GM19025 (cell line): ENCODE data around the gene METTL21C.

Source experiments
- ATAC-seq: cut with Tn5 transposase; IDR thresholded peaks from one replicate; pipeline ENCODE4 v1.9.1; 2021; ENCODE audit warnings: mild to moderate bottlenecking, low read depth, moderate library complexity; ENCODE audit not compliant: unreplicated experiment

Gene METTL21C

DNA sequence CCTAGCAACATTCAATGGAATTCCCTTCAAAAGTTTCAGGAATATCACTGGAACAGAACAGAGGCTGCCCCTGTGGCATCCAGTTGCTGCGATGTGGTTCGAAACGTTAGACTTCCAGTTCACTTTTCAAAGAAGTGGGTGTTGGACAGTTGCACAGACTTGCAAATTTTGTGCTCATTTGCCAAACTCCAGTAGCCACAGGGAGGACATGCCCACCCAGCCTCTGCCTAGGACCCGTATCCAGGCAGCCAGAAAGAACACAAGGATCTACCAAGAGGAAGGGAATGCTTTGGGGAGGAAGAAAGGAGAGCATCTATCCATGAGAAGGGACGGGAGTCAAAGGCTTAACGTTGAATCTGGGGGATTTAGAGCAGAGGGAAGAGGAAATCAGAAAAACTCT, at the start of gene METTL21C:
TSS of gene METTL21C (minus strand) at position 108 of the 400 bp plus-strand sequence. CDS start 546 bp downstream, outside the sequence.
- no peak for ATAC-seq

DNA sequence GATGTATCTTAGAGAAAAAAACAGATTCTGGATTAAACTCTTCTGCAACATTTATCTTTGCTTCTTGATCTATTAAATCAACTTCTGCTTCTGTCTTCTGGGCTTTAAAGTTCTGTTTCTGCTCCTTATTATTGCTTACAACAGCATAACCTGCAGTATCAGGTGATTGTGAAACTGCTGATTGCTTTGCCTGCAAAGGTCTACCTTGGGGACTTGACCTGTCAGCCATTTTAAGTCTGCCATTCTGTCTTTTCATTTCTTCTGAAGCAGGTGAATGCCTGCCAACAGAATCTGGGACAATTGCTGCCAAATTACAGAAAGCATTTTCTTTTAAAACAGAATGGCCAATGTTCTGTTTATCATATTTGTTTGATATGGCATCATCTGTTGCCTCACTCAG, 47.7 kb upstream of the METTL21C start:
- no peak for ATAC-seq

DNA sequence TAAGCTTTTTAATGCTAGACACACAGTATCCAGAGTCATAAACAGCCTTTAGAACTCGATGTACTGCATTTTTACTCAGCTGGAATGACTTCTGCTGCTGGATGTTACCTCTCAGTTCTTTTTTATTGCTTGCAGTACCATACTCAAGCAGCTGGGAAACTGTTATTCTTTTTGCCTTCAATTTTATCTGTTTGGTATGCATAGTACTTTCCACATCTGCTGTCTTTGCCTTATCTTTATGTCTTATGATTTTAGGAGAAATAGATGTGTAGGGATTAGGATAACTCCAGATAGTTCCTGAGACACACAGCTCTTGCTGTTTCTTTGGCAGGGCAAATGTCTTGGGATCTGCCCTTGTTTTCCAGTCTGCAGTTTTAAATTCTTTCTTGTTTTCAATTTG, 47.3 kb upstream of the METTL21C start:
- ATAC-seq, result no peak

DNA sequence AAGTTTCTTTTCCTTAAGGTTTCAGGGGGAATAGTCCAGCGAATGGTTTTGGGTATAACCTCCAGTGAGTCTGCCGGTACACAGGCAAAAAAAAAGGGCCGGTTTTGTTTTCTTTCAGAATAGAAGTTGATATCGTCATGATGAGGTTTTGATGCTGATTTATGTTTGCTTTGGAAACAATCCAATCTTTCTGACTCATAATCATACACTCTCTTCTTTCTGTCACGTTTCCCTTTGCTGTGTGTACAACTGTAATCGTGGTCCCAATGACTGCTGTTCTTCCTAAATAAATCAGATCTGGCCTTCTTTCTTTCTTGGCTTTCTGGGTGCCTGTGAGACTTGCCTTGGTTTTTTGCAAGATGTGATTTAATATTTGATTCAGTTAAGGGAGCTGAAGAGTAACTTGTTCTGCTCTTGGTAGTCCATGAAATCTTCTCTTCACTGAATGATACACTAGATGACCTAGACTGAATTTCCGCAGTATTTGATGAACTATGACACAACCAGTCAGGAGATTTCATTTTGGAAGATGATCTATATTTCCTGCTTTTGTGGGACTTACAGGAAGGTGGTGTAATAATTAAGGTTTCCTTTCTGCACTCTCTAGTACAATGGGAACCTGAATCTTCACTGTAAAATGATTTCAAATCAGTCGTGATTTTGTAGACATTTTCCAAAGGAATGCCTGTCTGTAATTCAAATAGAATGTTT, 34.9 kb upstream of the METTL21C start:
- ATAC-seq, result no peak

DNA sequence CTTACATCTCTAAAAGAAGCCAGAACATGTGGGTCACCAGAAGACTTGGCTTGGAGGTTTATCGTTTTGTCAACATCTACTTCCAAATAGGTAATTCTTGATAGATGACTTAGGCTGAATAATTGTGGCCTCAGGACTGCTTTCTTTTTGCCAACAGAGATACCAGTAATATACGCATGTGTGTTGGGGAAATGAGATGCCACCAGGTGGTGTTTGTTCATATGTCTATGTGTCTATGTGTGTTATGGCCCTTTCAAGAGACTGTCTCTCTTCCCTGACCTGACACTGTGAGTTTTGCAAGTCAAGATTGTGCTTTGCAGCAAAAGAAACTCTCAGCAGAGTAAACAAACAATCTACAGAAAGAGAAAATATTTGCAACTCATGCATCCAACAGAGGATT, 31.6 kb upstream of the METTL21C start:
- ATAC-seq, result no peak

DNA sequence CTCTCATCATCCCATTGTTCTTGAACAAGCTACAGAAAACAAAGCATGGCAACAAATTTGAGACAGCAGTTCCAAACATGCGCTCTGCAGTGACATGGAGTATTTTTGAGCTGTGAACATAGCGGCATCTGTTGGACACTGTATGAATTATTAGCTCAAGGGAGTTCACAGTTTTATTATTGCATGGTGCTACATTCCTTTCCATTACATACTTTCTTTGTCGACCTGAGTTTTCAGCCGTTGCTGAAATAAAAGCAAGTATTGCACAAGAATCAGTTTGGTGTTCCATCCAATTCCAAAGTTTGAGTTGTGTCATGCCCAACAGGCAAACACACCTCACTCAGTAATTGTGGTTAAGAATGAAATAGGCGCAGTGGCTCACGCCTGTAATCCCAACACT, 30.1 kb upstream of the METTL21C start:
- no peak for ATAC-seq

DNA sequence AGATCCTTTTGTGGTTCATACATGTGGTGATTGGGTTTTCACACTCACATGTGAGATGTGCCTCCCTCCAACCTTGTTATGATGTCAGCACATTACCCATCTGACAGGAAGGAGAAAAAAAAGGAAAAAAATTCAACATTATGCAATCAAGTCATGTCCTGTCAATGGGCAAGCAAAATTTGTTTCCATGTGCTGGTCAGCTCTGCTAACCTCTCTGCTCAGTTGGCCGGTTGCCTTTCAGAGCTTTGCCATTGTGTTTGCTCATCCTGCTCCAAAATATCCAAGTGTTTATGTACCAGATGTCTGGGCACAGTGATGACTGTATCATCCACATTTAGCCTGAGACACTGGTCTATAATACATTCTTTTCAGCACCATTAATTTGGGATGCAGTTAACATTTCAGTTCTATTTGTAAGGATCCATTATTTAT, 27.0 kb upstream of the METTL21C start:
- ATAC-seq, result no peak

DNA sequence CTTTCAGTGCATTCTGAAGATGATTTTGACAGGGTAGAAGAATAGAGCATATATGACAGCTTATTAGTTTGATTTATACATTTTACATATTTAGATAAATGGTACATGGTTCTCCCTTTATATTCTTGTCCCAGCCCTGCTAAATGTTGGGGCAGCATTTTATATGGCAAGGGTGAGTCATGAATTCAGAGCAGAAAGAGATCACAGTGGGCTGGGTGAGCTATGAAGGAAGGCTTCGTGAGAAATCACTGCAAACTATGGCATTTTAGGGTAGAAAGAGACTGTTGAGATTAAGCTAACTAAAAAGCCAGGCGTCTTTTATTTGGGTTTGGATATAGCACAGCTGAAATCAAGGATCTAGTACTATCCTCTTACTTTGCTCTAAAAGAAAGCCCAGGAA, 23.9 kb upstream of the METTL21C start:
- no peak for ATAC-seq

DNA sequence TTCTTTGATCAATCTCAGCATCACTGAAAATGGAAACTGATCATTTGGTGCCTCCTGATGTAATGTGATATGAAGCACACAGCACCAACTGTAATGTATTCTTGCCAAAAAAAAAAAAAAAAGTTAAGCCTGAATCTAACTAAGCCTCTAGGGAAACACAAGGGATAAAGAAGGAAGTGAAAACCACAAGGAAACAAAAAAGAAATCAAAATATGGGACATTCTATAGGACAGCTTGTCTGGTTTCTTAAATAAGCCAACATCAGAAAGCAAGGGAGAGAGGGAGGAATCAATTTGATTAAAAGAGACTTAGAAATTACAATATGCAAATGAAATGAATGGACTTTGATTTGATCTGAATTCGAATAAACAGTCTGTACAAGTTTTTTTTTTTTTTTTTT, 20.6 kb upstream of the METTL21C start:
- ATAC-seq, result no peak

DNA sequence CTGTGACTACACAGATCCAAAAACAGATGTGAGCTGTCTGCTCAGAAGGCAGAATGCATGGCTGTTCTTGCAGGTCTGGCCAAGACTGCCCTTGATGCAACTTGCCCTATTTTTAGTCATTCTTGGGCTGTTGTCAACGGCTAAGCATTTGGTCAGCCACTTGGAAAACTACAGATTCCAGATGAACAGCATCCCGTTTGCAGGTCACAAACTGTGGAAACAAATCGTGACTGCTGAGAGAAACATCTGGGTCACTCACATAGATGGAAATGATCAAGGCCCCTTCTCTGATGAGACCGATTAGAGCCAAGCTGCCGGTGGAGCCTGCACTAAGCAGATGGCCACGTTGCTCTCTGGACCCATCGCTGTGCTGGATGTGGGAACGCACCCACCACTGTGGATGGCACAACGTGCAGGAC, 15.4 kb upstream of the METTL21C start:
- no peak for ATAC-seq

DNA sequence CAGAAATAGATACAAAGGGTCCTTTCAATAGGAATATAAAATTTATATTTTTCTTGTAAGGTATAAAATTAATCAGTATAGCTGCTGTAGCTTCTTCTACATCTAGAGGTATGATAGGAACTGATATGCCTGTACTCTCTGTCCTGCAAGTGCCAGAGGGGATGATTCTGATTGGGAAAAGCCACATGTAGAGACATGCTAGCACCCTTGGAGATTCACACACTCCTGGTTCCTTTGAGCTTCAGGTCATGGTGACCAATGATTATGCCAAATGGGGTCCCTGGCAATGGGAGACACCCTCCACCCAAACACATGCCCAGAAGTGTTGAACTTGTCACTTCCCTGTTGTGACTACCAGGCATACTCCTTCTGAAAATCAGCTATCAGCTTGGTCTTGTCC, 14.7 kb upstream of the METTL21C start:
- ATAC-seq, result no peak

DNA sequence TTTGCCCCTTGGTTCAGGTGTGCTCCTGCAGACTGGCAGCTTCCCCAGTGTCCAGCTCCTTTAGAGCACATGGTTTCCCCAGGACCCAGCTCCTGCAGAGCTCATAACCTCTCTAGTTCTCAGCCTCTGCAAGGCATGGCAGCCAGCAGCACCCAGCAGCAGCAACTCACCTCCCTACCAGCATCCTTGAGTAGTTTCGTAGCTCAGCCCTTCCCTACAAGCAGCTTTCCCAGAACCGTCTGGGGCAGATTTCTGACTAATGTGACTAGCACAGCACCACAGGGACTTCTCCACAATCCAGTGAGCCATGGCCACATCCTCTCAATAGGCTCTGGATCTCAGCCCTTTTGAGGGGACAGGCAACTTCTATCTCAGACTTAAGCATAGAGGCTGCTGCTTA, 14.1 kb upstream of the METTL21C start:
- ATAC-seq, result no peak

DNA sequence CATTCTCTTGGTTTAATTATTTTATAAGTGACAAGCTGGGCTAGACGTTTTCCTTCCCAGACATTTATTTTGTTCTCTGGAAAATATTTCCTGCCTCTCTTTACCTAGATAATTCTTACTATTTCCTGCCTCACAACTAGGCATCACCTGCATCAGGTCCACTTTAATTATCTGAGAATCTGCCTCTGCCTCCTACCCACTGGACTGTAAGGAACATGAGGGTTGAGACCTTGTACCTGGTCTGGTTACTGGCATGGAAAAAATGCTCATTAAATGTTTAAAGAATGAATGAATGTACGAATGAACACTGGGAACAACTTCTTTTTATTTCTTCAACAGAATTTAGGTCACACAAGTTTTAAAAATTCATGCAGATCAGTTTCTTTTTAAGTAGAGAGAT, 13.4 kb upstream of the METTL21C start:
- ATAC-seq, result no peak

DNA sequence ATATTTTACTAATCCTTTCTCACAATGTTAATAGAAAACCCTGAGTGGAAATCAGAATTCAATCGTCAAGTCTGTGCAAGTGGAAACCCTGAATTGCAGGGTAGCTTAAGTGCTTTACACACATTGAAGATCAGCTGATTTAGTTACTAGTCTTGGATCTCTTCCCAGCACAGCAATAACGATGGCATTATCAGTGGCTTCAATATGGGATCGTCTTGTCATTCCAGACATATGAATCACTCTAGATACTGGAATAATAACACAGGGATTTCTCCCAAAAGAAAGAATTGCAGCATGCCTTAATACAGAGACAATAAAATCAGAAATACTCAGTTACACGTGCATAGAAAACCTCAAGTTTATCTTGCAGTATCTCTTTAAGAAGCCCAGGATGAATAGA, 12.6 kb upstream of the METTL21C start:
- ATAC-seq, result no peak

DNA sequence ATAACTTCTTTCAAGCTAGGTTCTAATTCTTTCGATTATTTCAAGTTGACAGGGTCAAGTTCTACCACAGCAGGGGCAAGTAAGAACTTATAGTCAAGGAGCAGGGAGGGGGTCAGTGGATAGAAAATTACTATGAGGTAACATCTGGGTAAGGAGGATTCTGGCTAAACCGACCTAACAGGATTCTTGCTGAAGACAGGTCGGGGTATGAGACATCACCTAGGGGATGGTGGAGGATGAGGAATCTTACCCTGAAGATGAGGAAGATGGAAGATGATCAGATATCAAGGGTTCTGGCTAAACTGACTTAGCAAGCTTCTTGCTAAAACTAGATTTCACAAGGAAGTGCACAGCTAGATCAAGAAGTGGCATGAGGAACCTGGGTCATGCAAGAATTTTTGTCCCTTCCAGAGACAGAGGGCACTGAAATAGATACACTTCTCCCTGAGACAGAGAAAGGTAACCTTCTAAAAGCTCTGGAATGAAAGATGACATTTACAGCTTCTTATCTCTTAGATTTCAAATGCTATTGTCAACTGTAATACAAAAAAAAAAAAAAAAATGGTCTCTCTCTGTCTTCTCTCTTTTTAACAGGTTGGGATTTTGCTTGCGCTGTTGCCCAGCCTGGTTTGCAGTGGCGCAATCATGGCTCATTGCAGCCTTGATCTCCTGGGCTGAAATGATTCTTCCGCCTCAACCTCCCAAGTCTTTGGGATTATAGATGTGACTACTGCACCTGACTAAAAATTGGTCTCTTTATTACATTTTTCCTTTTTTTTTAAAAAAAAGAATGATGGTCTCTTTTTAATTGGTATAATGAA, 9.6 kb upstream of the METTL21C start:
- ATAC-seq, result no peak

DNA sequence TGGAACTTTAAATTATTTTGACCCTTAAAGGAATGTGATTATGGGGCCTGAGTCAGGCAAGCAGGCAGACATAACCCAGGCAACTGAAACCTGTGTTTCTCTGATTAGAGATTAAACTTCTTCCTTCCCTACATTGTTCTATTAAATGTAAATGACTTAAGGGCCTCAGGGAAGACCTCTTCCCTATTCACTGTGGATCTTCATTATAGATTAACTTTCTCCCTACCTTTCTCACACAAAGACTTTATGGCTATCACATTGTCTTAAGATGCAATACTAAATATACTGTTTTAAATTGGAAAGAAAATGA, 8.8 kb upstream of the METTL21C start:
- ATAC-seq, result no peak

DNA sequence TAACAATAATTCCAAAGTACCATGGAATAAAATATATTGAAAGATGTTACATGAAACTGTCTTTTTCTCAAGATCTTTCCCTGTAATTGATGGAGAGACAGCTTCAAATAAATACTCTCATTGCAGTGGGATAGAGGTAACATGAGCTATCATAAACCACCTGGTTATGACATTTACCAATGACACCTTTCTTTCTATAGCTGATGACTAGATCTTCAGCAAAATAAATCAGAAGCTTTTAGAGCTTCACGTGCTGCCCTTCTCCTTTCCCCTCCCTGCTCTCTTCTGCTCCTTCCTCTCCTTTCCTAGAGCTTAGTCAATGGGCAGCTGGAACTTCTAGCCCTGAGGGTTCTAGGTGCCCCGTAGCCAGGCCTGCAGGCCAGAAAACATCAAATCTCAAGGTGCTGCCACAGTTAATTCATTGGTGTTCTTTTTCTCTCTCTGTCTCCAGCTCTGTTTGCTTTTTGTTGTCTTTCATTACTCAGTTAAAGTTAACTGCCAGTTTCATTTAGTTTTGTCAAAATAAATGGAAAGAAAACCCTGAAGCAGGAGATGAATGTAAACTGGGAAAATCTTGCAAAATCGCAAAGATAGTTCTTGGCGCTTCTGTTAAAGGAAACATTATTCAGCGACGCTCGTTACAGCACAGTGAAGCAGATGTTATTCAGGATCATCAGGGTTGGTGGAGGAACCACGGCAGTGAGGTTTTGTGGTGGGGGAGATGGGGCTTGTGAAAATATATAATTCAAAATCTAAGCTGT, 8.3 kb upstream of the METTL21C start:
- ATAC-seq, result no peak

DNA sequence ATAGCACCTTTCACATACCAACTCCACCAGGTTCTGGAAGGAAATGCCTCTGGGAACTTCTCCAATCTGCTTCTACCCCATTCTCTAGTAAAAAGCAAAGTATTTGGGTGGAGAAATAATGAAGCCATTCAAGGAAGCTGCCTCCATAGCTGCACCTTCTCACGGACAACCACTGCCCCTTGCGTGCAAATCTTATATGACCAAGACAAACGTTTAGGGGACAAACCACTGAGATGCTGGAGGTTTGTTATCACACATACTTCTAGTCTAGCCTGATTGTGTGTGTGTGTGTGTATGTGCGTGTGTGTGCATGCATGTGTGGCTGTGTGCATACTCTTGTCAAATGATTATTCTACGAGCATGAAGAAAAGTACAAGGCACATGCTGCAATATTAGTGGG, 6.5 kb upstream of the METTL21C start:
- ATAC-seq, result no peak

DNA sequence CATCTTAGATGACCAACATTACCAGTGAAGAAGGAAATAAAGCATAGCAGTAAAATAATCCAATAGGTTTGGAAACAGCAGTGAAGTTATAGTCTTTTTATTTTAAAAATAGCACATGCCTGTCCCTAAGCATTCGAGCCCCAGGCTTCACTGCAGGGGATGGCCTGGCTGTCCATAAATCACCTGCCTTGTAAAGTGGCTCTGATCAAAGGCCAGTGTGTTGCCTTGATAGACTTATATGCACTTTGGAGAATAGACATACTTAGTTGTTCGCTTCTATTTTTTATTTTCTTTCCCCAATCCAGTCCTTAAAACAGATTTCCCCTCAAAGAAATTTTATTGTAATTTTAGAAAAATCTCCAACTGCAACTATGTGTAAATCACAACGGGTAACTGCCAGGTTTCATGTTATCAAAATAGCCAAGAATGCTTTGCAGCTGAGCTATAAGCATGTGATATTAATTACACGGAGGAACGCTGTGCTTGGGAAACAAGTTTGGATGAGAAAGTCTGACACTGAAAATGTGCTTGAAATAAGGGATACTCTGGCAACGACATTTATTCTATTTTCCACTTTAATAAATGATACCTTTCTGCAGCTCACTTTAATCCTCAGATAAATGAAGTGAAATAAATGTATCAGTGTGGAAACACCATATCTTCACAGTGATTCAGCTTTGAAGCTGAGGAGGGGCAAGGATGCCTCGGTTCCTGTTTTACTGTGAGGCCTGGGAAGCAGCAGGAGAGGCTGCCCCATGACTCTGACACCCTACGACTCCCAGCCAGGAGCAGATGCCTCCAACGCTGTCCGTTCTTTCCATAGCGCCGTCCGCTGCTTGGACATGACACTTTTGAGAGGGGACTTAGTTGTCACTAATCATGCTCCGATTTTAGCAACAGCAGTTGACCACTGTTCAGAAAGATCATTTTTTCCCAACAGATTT, 5.5 kb upstream of the METTL21C start:
- no peak for ATAC-seq

DNA sequence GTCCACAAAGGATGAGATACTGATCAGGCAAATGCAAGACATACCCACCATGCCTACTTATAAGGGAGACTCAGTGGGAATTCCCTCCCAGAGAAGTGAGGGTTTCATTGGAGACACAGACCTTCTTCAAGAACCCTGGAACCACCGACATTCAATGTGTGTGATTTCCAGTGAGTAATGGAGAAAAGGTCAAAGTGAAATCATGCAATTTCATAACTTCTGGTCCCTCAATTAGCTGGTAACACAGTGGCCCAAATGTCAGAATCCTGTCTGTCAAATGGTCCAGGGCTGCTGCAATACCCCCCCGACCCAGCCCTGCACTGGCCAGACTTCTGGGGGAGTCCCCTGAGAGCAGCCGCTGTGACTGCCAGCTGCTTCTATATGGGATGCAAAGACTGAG, 4.7 kb upstream of the METTL21C start:
- ATAC-seq, result no peak

DNA sequence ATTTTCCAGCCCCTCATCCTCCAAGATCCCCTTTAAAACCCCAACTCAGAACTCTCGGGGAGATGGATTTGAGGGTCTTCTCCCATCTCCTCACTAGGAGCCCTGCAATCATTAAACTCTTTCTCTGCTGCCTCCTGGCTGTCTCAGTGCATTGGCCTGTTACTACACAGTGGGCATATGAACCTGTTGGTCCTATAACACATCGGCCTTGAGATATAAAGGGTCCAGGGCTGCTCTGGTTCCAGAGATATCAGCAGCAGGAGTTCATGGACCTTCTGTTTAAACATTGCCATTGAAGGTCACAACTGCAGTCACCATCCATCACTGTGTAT, 3.8 kb upstream of the METTL21C start:
- no peak for ATAC-seq
